Right ventricle myocardium inferior (tissue), 1 donor: Measurements from ENCODE around the gene DPYD. TPM values are rescaled to one million over a fixed set of nuclear protein-coding genes. Genes with fewer than 3 reads are reported as not detected.
A peak's percentile ranks its signal among the peaks of the same experiment; 100 is the strongest.

Experiments used
- ATAC-seq: fragments of 200-7000 bp; cut with Tn5 transposase; one replicate; pipeline ENCODE4 v1.9.1; 2020; ENCODE audit warnings: mild to moderate bottlenecking, moderate library complexity
- DNase-seq: peaks from one replicate; pipeline ENCODE4 v3.0.0; 2021; ENCODE audit errors: missing footprints
- intact Hi-C: fragments of 100-400 bp; cut with DNase I; formaldehyde crosslinking; loops from one replicate; pipeline ENCODE4 v1.11.0; 2022
- total RNA-seq: library from RNA; stranded (reverse); fragmentation: NEBNext Ultra II Directional; extraction: Animal tissue kit (Norgen Biotek cat#: 25700); gene quantifications from one replicate; pipeline ENCODE4 v1.2.1, GENCODE V29; 2021
- donor health status: DM: no; HTN: yes; CAD: no; lungs with severe emphysema.

DPYD gene
- total RNA-seq, 1 donor from 2014 or later, result 12.3 TPM

- DNase-seq (no peak), ATAC-seq (no peak)
- intact Hi-C loops, result no loop called here
These were observed 469.6 kb downstream of the DPYD start for GRCh38 chr1:97451046-97451826.

- DNase-seq, result no peak
- no peak for ATAC-seq
- intact Hi-C loops, result no loop called here
These were observed 478.9 kb downstream of the DPYD start for GRCh38 chr1:97441966-97442365.

GRCh38 chr1:97433824-97434177 is 487.0 kb downstream of the DPYD start:
- ATAC-seq, result no peak
- no peak for DNase-seq
- intact Hi-C loops, result no loop called here

- intact Hi-C loops, result no loop called here
- DNase-seq (no peak), ATAC-seq (peak; percentile 48)
These were observed 487.6 kb downstream of the DPYD start for GRCh38 chr1:97433094-97433823.

GRCh38 chr1:97427371-97427770 is 493.5 kb downstream of the DPYD start:
- DNase-seq (no peak), ATAC-seq (no peak)
- intact Hi-C loops, result no loop called here

GRCh38 chr1:97424209-97424608 is 496.6 kb downstream of the DPYD start:
- intact Hi-C loops, result no loop called here
- DNase-seq (no peak), ATAC-seq (no peak)

GRCh38 chr1:97423403-97423802 is 497.4 kb downstream of the DPYD start:
- intact Hi-C loops, result no loop called here
- DNase-seq, result peak; percentile 13
- no peak for ATAC-seq

- ATAC-seq (no peak), DNase-seq (no peak)
- intact Hi-C loops, result no loop called here
These were observed 503.2 kb downstream of the DPYD start for GRCh38 chr1:97417661-97418060.

GRCh38 chr1:97414682-97415312 is 506.0 kb downstream of the DPYD start:
- no peak for ATAC-seq
- intact Hi-C loops, result no loop called here
- no peak for DNase-seq

GRCh38 chr1:97412737-97413136 is 508.1 kb downstream of the DPYD start:
- DNase-seq (no peak), ATAC-seq (no peak)
- intact Hi-C loops, result no loop called here

- intact Hi-C loops, result no loop called here
- ATAC-seq (peak; percentile 50), DNase-seq (no peak)
These were observed 508.7 kb downstream of the DPYD start for GRCh38 chr1:97412166-97412565.

- ATAC-seq (no peak), DNase-seq (no peak)
- intact Hi-C loops, result no loop called here
These were observed 524.4 kb downstream of the DPYD start for GRCh38 chr1:97396463-97396862.

- DNase-seq, result no peak
- ATAC-seq, result no peak
- intact Hi-C loops, result no loop called here
These were observed 528.1 kb downstream of the DPYD start for GRCh38 chr1:97392701-97393100.

- intact Hi-C loops, result no loop called here
- DNase-seq (no peak), ATAC-seq (no peak)
These were observed 535.1 kb downstream of the DPYD start for GRCh38 chr1:97385536-97386277.

GRCh38 chr1:97384294-97384968 is 536.4 kb downstream of the DPYD start:
- no peak for DNase-seq
- no peak for ATAC-seq
- intact Hi-C loops, result no loop called here

GRCh38 chr1:97383797-97384196 is 537.0 kb downstream of the DPYD start:
- ATAC-seq (no peak), DNase-seq (no peak)
- intact Hi-C loops, result no loop called here

- no peak for DNase-seq
- no peak for ATAC-seq
- intact Hi-C loops, result no loop called here
These were observed 538.6 kb downstream of the DPYD start for GRCh38 chr1:97382206-97382605.

- intact Hi-C loops, result no loop called here
- DNase-seq, result no peak
- no peak for ATAC-seq
These were observed 541.3 kb downstream of the DPYD start for GRCh38 chr1:97379387-97380075.
